GM18870 (cell line): ENCODE measurements around the gene TCF21.
"Not testable (repeated sequence)": the region's sequence is repeated elsewhere in the genome, so short reads cannot be mapped to it uniquely, and the experiment has no call there.

Experiments
- ATAC-seq: cut with Tn5 transposase; IDR thresholded peaks from one replicate; pipeline ENCODE4 v1.9.1; 2021; ENCODE audit warnings: moderate library complexity; ENCODE audit not compliant: unreplicated experiment

The TCF21 gene

GRCh38 chr6:133888929-133889556 lies at the start of gene TCF21:
TCF21 (plus strand) TSS chr6:133889113; CDS start chr6:133889398, 285 bp downstream.
- no peak for ATAC-seq

DNA sequence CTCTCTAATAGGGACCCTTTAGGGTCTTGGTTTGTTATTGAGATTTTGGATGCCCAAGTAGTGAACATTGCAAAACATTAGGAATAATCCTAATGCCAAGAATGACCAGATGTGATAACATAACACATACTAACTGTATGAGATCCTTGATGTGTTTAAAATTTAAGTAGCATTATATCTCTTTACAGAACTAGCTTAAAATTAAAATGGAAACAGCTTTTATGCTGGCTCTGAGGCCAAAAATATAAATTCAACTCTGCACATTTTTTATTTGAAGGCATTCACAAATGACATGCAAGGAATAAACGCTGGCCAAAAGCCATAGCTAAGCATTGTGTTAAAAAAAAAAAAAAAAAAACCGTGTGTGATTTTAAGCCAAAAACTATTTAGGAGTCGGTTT lies 47.7 kb upstream of the TCF21 start:
- no peak for ATAC-seq

GRCh38 chr6:133843098-133843497 lies 45.8 kb upstream of the TCF21 start:
- no peak for ATAC-seq

- no peak for ATAC-seq
Measured at GRCh38 chr6:133844709-133845108, 44.2 kb upstream of the TCF21 start.

GRCh38 chr6:133854041-133854363 lies 34.9 kb upstream of the TCF21 start:
- ATAC-seq = no peak

DNA sequence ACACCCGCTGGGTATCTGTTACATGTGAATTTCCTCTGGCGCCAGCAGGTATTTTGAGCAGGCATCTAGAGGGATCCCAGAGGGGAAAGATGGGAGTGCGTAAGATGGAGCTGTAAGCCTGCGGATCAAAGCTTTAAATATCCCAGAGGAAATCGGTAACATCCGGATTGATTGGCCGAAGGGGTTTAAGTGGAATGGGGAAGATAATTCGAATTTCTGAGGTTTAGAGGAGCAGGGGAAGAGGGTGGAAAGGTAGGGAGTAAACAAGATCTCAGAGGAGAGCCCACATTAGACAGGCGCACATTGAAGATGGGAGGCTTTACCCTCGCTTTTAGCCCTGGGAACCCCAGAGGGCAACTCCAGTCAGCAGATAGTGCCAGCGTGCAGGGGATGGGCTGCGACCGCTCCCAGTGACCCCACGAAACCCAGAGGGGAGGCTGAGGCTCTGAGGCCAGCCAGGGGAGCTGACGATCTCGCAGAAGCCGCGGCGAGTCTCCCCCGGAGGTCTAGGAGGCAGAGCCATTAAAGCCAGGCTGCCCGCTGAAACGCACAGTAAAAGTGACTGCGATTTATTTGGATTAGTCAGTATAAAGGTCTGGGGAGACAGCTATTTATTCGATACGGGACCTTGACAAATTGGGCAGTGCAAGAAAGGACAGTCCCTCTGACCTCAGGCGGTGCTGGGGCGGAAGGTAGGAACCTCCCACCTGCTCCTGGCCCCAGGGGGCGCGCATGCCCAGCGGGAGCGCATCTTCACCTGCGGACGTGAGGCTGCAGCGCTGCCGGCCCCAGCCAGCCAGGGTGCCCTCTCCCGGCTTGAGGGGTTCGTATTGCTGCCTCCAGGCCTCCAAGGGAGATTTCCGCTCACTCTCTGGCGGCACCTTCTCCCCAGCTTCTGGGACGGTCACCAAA lies 34.3 kb upstream of the TCF21 start:
- ATAC-seq = no peak

- ATAC-seq = no peak
Measured at GRCh38 chr6:133855276-133855990, 33.5 kb upstream of the TCF21 start.

- no peak for ATAC-seq
Measured at GRCh38 chr6:133855991-133856370, 32.9 kb upstream of the TCF21 start.

DNA sequence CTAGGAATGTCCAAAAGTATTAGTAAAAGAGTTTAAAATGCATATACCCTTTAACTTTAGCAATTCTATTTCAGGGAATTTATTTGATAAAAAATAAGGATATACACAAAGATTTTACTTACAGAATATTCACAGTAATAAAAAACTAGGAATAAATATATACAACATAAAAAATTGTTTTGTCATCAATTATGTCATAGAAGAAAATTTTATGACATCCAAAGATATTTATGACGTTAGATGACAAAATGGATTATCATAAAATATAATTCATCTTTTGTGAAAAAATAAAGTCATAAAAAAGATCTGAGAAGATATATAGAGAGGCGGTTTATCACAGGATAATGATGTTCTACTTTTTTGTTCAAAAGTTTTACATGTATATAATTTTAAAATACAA lies 32.0 kb upstream of the TCF21 start:
- ATAC-seq = no peak

- no peak for ATAC-seq
Measured at GRCh38 chr6:133857696-133858095, 31.2 kb upstream of the TCF21 start.

GRCh38 chr6:133861337-133861736 lies 27.6 kb upstream of the TCF21 start:
- ATAC-seq = not testable (repeated sequence)

DNA sequence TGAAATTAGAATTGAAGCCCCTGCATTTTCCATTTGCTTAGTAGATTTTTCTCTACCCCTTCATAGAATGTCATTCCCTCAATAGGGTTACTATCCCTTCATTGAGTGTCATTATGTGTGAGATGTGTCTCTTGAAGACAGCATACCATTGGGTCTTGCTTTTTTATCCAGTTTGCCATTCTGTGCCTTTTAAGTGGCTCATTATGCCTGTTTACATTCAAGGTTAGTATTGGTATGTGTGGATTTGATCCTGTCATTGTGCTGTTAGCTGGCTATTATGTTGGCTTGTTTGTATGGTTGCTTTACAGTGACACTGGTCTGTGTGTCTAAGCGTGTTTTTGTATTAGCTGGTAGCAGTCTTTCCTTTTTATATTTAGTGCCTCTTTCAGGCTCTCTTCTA lies 25.7 kb upstream of the TCF21 start:
- ATAC-seq = no peak

GRCh38 chr6:133865680-133866079 lies 23.2 kb upstream of the TCF21 start:
- no peak for ATAC-seq

DNA sequence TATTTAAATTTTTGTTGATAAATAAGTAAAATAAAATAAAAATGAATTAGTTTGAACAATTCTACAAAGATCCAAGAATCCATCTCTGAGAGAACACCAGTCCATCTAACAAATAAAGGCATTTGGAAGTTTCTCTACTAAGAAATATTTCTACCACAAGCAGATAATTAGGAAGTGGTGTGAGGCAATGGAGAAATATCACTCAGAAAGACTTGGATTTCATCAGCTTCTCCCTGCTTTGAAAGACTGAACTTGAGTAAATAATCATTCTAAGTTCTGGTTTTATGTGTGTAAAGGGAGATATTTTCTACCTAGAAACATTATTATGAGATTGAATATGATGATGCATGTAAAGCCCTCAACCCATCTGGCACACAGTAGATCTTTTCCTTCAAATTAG lies 17.8 kb upstream of the TCF21 start:
- no peak for ATAC-seq

- ATAC-seq = no peak
Measured at GRCh38 chr6:133873538-133873937, 15.4 kb upstream of the TCF21 start.

DNA sequence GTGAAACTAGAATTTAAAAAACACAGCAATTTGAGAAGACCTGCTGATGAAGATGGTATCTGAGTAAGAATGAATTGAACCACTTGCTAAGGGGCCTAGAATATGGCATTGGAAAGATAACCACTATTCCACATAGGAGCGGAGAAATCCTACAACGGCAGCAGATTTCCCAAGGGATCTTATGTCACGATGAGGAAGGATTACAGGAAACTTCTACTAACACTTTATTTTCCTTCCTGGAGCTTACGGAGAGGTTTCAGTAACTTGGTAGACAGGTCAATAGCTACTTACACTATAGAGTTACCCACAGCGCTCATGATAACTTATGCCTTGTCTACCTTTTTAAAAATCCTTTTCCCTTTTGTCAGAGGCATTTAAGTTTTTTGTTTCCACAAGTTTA lies 11.8 kb upstream of the TCF21 start:
- no peak for ATAC-seq

- no peak for ATAC-seq
Measured at GRCh38 chr6:133880006-133880405, 8.9 kb upstream of the TCF21 start.

DNA sequence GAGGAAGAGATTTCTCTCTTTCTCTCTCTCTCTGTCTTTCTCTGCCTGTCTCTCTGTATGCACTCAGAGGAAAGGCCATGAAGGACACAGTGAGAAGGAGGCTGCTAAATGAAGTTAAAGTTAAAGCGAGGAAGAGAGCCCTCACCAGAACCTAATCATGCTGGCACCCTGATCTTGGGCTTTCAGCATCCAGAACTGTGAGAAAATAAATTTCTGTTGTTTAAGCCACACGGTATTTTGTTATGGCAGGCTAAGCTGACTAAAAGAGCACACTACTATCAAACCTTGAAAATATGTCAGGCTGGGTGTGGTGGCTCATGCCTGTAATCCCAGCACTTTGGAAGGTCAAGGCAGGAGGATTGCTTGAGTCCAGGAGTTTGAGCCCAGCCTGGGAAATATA lies 8.0 kb upstream of the TCF21 start:
- no peak for ATAC-seq

- no peak for ATAC-seq
Measured at GRCh38 chr6:133886104-133886775, 2.7 kb upstream of the TCF21 start.

DNA sequence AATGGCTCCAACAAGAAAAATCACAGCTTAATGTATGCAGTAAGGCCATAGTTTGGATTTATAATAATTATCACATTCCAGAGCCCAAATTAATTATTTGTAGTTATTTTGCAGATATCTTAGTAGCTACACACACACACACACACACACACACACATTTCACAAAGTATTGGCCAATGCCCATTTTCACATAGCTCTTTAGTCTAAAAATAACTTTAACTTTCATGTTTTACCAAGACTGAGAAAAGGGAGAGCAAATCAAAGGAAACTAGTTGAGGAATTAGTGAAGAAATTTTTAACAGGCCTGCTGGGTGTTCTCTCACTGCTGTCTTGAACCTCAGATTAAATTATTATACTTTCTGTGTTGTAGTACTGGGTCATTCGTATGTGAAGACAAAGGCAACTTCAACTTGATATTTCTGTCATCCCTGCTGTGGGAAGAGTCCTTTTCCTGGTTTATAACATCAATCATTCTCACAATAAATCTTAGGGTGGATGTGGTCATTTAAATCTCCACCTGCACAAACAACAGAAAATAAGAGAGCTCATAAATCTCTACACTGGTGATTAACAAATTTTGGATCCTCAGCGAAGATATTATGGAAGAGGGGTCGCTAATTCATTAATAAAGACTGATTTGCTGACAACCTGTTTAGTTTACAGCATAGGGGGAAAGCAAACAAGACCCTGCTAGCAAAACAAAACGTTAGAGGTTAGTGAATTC lies 1.6 kb upstream of the TCF21 start:
- ATAC-seq = no peak

DNA sequence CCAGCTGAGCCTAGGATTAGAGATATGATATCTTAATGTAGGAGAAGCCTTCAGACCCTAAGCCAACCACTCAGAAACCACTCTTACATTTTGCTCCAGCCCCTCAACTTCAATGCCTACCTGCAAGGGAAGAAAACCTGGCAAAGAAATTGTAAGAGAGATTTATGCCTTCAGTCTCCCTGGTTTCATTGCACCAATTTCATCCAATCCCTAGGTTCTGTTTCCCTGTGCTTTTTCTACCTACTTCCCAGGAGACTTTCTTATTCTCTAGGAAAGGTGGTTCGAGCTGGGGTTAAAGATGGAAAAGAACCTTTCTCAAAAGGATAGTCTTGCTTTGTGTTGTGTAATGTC lies 1.1 kb upstream of the TCF21 start:
- ATAC-seq = no peak
